ENCODE data around the gene TEX2.
"Not testable (repeated sequence)": the region's sequence is repeated elsewhere in the genome, so short reads cannot be mapped to it uniquely, and the experiment has no call there.

Gene TEX2

GRCh38 chr17:64262198-64262999, 661 bp downstream of the TEX2 start:
- no peak for DNase-seq

- no peak for DNase-seq
Observed at GRCh38 chr17:64261417-64262145, 1.5 kb downstream of the TEX2 start.

GRCh38 chr17:64260886-64261285, 2.2 kb downstream of the TEX2 start:
- DNase-seq, result no peak

- DNase-seq, result no peak
Observed at GRCh38 chr17:64259922-64260321, 3.1 kb downstream of the TEX2 start.

- no peak for DNase-seq
Observed at GRCh38 chr17:64259426-64259825, 3.6 kb downstream of the TEX2 start.

- DNase-seq, result no peak
Observed at GRCh38 chr17:64256913-64257807, 5.9 kb downstream of the TEX2 start.

GRCh38 chr17:64255764-64256163, 7.3 kb downstream of the TEX2 start:
- DNase-seq, result no peak

GRCh38 chr17:64254755-64255154, 8.3 kb downstream of the TEX2 start:
- no peak for DNase-seq

- no peak for DNase-seq
Observed at GRCh38 chr17:64253470-64253869, 9.6 kb downstream of the TEX2 start.

- no peak for DNase-seq
Observed at GRCh38 chr17:64252831-64253230, 10.2 kb downstream of the TEX2 start.

- DNase-seq, result no peak
Observed at GRCh38 chr17:64250233-64250835, 12.7 kb downstream of the TEX2 start.

GRCh38 chr17:64247836-64248235, 15.2 kb downstream of the TEX2 start:
- DNase-seq, result no peak

- no peak for DNase-seq
Observed at GRCh38 chr17:64245218-64246145, 17.6 kb downstream of the TEX2 start.

- no peak for DNase-seq
Observed at GRCh38 chr17:64244165-64244564, 18.9 kb downstream of the TEX2 start.

GRCh38 chr17:64243340-64243739, 19.7 kb downstream of the TEX2 start:
- DNase-seq, result no peak

GRCh38 chr17:64242633-64243032, 20.4 kb downstream of the TEX2 start:
- no peak for DNase-seq

GRCh38 chr17:64240741-64241347, 22.2 kb downstream of the TEX2 start:
- no peak for DNase-seq

- no peak for DNase-seq
Observed at GRCh38 chr17:64240261-64240740, 22.8 kb downstream of the TEX2 start.

GRCh38 chr17:64238449-64238848, 24.6 kb downstream of the TEX2 start:
- DNase-seq, result not testable (repeated sequence)

GRCh38 chr17:64236827-64237403, 26.1 kb downstream of the TEX2 start:
- no peak for DNase-seq

GRCh38 chr17:64234961-64235360, 28.1 kb downstream of the TEX2 start:
- no peak for DNase-seq
